ENCODE results near the gene RELT. TPM values are rescaled to one million over a fixed set of nuclear protein-coding genes. Genes with fewer than 3 reads are reported as not detected.

The RELT gene
- total RNA-seq, 1 donor from 2014 or later = 3.5 TPM

DNA sequence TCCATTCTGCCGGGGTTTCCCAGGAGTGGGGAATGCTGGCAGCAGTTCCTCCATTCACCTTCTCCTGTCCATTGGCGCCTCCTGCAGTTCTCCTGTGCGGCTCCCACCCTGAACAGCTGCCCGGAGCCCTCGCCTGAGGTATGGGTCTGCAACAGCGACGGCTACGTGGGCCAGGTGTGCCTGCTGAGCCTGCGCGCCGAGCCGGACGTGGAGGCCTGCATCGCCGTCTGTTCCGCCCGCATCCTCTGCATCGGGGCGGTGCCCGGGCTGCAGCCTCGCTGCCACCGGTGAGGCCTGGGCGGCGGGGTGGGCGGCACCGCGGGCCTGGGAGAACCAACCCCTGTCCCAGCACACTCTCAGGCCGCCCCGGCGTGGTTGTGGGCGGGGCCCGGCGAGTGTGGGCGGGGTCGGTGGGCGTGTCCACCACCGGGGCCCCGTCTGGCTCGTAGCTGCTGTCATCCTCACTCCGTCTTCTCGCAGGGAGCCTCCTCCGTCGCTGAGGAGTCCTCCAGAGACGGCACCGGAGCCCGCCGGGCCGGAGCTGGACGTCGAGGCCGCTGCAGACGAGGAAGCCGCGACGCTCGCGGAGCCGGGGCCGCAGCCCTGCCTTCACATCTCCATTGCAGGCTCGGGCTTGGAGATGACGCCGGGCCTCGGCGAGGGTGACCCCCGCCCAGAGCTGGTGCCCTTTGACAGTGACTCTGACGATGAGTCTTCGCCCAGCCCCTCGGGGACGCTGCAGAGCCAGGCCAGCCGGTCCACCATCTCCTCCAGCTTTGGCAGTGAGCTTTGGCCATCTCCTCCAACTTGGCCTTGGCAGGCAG, 14.0 kb upstream of the RELT start:
- no peaks in the 10 kb centered on the region for H3K27me3 Mint-ChIP-seq (ENCODE audit: low read depth)
- TF ChIP-seq, protein P1, sequence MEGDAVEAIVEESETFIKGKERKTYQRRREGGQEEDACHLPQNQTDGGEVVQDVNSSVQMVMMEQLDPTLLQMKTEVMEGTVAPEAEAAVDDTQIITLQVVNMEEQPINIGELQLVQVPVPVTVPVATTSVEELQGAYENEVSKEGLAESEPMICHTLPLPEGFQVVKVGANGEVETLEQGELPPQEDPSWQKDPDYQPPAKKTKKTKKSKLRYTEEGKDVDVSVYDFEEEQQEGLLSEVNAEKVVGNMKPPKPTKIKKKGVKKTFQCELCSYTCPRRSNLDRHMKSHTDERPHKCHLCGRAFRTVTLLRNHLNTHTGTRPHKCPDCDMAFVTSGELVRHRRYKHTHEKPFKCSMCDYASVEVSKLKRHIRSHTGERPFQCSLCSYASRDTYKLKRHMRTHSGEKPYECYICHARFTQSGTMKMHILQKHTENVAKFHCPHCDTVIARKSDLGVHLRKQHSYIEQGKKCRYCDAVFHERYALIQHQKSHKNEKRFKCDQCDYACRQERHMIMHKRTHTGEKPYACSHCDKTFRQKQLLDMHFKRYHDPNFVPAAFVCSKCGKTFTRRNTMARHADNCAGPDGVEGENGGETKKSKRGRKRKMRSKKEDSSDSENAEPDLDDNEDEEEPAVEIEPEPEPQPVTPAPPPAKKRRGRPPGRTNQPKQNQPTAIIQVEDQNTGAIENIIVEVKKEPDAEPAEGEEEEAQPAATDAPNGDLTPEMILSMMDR (IDR thresholded peaks at IDR 0.05) = no peak
- no peak overlapping the region for H3K27ac Mint-ChIP-seq (ENCODE audit: unreplicated experiment)
- H3K4me3 Mint-ChIP-seq (ENCODE audit: unreplicated experiment) = no peak overlapping the region
- H3K36me3 Mint-ChIP-seq (ENCODE audit: low read depth) = peaks cover 38% of the 10 kb centered on the region
- peaks cover 4% of the 10 kb centered on the region for H3K4me1 Mint-ChIP-seq (ENCODE audit: low read depth)
- H3K9me3 Mint-ChIP-seq (ENCODE audit: low read depth) = no peaks in the 10 kb centered on the region
- DNase-seq (ENCODE audit: low spot score) = no peak

DNA sequence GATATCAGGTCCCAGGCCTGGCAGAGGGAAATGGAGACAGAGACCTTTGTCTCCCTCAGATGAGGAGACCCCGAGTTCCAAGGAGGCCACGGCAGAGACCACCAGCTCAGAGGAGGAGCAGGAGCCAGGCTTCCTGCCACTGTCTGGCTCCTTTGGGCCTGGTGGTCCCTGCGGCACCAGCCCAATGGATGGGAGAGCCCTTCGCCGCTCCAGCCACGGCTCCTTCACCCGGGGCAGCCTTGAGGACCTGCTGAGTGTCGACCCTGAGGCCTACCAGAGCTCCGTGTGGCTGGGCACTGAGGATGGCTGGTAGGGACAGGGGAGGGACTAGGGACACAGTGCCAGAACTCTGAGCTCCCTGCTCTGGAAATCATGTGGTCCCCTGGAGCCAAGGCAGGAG, 13.1 kb upstream of the RELT start:
- Mint-ChIP-seq H3K27ac (ENCODE audit: unreplicated experiment) (no peak overlapping the region), H3K4me3 (ENCODE audit: unreplicated experiment) (no peak overlapping the region), H3K36me3 (ENCODE audit: low read depth) (peaks cover 34% of the 10 kb centered on the region), H3K4me1 (ENCODE audit: low read depth) (no peaks in the 10 kb centered on the region), H3K9me3 (ENCODE audit: low read depth) (no peaks in the 10 kb centered on the region), H3K27me3 (ENCODE audit: low read depth) (no peaks in the 10 kb centered on the region)
- TF ChIP-seq, protein P1 (IDR thresholded peaks at IDR 0.05) = no peak
- no peak for DNase-seq (ENCODE audit: low spot score)

DNA sequence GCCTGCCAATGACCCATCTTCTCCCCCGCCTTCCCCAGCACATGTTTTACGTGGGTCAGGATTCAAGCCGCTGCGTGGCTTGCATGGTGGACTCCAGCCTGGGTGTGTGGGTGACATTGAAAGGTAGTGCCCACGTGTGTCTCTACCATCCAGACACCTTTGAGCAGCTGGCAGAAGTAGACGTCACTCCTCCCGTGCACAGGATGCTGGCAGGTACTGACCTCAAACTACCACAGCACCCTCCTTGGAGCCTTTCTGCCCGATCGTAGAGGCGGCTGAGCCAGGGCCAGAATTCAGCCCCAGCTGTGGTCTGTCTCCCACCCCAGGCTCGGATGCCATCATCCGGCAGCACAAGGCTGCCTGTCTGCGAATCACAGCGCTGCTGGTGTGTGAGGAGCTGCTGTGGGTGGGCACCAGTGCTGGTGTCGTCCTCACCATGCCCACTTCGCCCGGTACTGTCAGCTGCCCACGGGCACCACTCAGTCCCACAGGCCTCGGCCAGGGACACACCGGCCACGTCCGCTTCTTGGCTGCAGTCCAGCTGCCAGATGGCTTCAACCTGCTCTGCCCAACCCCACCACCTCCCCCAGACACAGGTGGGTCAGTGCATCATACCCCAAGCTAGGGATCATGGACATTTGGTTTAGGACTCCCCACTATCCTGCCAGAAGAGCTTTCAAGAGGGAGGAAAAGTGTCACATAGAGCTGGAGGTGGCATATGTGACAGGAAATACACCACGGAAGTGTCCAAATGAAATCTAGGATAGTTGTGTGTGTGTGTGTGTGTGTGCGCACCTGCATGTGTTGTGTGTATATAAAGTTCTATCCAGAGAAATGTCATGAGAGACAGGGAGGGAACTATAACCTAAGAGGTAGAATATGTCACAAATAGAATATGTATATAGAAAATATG, 10.6 kb upstream of the RELT start:
- no peak for DNase-seq (ENCODE audit: low spot score)
- no peaks in the 10 kb centered on the region for H3K9me3 Mint-ChIP-seq (ENCODE audit: low read depth)
- H3K36me3 Mint-ChIP-seq (ENCODE audit: low read depth) = peaks cover 27% of the 10 kb centered on the region
- H3K27ac Mint-ChIP-seq (ENCODE audit: unreplicated experiment) = no peak overlapping the region
- TF ChIP-seq, protein P1 (IDR thresholded peaks at IDR 0.05) = no peak
- no peaks in the 10 kb centered on the region for H3K27me3 Mint-ChIP-seq (ENCODE audit: low read depth)
- no peaks in the 10 kb centered on the region for H3K4me1 Mint-ChIP-seq (ENCODE audit: low read depth)
- no peak overlapping the region for H3K4me3 Mint-ChIP-seq (ENCODE audit: unreplicated experiment)

DNA sequence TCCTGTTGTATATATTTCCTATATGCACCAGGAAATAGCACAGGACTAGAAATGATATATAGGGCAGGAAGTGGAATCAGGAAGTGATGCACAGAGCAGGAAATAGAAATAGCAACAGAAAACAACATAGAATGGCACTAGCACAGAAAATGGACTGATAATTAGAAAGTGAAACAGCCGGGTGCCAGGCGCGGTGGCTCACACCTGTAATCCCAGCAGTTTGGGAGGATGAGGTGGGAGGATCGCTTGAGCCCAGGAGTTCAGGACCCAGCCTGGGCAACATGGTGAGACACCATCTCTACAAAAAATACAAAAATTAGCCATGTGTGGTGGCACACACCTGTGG, 10.0 kb upstream of the RELT start:
- Mint-ChIP-seq H3K4me1 (ENCODE audit: low read depth) (no peaks in the 10 kb centered on the region), H3K36me3 (ENCODE audit: low read depth) (peaks cover 24% of the 10 kb centered on the region), H3K27me3 (ENCODE audit: low read depth) (no peaks in the 10 kb centered on the region), H3K27ac (ENCODE audit: unreplicated experiment) (no peak overlapping the region), H3K4me3 (ENCODE audit: unreplicated experiment) (no peak overlapping the region), H3K9me3 (ENCODE audit: low read depth) (no peaks in the 10 kb centered on the region)
- no peak for DNase-seq (ENCODE audit: low spot score)
- TF ChIP-seq, protein P1 (IDR thresholded peaks at IDR 0.05) = no peak

DNA sequence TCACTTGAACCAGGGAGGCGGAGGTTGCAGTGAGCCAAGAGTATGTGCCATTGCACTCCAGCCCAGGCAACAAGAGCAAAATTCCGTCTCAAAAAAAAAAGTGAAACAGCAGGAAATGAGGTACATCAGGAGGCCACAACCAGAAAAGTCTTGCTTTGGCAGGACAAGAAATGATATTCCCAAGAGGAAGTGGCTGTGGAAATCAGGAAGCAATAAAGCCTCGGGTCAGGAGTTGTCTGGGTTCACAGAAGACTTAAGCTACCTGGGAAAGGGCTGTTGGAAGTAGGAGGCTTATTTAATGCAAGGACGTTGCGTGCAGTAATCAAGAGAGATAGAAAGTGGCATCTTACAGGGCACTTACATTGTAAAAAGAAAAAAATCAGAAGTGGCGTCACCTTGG, 9.2 kb upstream of the RELT start:
- Mint-ChIP-seq H3K4me1 (ENCODE audit: low read depth) (peaks cover 4% of the 10 kb centered on the region), H3K9me3 (ENCODE audit: low read depth) (no peaks in the 10 kb centered on the region), H3K36me3 (ENCODE audit: low read depth) (peaks cover 21% of the 10 kb centered on the region), H3K4me3 (ENCODE audit: unreplicated experiment) (no peak overlapping the region), H3K27ac (ENCODE audit: unreplicated experiment) (no peak overlapping the region), H3K27me3 (ENCODE audit: low read depth) (no peaks in the 10 kb centered on the region)
- no peak for DNase-seq (ENCODE audit: low spot score)
- TF ChIP-seq, protein P1 (IDR thresholded peaks at IDR 0.05) = no peak
